VCaP (cell line): ENCODE measurements around the gene NFASC.

Experiments used
- H3K27ac ChIP-seq: fragments of 450-650 bp; 2 replicates; pipeline ENCODE4 v1.5.1; 2017
- TF ChIP-seq, protein P1 (sequence below): fragments of 450-650 bp; conservative IDR thresholded peaks from 2 replicates; pipeline ENCODE4 v1.5.1; 2017; ENCODE audit warnings: mild to moderate bottlenecking, moderate library complexity

NFASC gene

DNA sequence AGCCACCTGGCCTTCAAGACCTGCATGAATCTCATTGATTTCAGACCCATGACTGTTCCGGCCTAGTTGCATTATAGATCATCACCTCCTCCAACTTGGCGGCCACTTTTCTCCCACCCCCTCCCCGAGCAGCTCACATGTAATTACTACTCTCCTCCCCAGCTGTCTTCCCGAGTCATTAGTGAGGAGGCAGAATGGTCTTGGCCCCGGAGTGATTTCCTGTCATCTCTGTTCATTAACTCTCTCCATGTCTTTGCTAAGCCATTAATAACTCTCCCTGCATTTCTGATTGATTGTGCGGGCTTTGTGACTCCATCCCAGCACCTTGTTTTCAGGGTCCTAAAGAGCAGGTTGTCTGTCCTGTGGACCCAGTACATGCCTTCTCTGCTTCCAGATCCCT lies 96.8 kb downstream of the NFASC start:
- H3K27ac ChIP-seq: no peak overlapping the region
- TF ChIP-seq, protein P1, sequence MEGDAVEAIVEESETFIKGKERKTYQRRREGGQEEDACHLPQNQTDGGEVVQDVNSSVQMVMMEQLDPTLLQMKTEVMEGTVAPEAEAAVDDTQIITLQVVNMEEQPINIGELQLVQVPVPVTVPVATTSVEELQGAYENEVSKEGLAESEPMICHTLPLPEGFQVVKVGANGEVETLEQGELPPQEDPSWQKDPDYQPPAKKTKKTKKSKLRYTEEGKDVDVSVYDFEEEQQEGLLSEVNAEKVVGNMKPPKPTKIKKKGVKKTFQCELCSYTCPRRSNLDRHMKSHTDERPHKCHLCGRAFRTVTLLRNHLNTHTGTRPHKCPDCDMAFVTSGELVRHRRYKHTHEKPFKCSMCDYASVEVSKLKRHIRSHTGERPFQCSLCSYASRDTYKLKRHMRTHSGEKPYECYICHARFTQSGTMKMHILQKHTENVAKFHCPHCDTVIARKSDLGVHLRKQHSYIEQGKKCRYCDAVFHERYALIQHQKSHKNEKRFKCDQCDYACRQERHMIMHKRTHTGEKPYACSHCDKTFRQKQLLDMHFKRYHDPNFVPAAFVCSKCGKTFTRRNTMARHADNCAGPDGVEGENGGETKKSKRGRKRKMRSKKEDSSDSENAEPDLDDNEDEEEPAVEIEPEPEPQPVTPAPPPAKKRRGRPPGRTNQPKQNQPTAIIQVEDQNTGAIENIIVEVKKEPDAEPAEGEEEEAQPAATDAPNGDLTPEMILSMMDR: no peak

DNA sequence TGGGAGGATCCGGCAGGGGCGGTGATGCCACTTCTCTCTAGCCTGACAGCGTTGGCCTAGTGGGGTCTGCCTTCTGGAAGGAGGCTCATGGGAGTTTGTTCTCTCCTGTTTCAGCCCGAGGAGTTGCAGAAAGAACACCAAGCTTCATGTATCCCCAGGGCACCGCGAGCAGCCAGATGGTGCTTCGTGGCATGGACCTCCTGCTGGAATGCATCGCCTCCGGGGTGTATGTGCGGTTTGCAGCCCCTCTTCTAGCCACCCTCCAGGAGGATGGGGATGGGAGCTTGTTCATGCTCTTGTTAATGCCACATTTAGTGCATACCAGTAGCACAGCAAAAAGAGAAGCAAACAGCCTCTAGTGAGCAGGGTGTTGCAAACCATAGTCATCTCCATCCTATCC lies 97.5 kb downstream of the NFASC start:
- TF ChIP-seq, protein P1: no peak
- no peak overlapping the region for H3K27ac ChIP-seq

DNA sequence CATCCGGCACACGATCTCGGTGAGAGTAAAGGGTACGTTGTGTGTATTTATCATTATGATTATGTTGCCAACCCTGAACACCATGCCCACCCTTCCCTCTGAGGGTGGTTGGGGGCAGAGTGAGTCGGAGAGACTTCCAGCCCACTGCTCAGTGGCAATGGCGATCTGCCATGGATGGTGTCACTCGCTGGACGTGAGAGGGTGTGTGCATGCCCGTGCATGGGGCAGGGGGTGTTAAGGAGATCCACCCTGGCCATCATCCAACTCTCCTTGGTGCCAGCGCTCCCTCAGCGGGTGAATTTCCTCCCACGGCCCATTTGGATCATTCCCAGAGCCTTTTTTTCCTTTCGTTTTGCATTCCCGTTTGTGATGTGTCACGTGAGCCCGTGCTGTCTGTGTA lies 98.3 kb downstream of the NFASC start:
- TF ChIP-seq, protein P1: no peak
- H3K27ac ChIP-seq: no peak overlapping the region

DNA sequence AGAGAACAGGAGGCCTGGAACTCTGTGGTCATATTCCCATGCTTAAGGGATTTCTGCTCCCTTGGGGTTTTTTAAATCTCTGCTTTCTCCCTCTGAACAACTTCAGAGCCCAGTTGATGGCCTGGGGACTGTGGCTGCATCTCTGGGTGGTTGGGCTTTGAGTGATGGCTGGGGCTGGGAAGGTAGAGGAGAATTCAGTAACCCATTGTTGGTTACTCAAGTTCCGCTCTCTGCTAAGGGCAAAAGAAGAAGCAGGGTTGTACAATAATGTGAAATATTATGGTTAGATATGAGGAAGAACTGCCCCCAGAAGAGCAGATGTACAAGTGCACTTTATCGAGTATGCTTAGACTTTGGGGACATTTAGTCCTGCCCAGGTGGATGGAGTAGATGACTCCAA lies 100.3 kb downstream of the NFASC start:
- H3K27ac ChIP-seq: no peak overlapping the region
- TF ChIP-seq, protein P1: no peak

DNA sequence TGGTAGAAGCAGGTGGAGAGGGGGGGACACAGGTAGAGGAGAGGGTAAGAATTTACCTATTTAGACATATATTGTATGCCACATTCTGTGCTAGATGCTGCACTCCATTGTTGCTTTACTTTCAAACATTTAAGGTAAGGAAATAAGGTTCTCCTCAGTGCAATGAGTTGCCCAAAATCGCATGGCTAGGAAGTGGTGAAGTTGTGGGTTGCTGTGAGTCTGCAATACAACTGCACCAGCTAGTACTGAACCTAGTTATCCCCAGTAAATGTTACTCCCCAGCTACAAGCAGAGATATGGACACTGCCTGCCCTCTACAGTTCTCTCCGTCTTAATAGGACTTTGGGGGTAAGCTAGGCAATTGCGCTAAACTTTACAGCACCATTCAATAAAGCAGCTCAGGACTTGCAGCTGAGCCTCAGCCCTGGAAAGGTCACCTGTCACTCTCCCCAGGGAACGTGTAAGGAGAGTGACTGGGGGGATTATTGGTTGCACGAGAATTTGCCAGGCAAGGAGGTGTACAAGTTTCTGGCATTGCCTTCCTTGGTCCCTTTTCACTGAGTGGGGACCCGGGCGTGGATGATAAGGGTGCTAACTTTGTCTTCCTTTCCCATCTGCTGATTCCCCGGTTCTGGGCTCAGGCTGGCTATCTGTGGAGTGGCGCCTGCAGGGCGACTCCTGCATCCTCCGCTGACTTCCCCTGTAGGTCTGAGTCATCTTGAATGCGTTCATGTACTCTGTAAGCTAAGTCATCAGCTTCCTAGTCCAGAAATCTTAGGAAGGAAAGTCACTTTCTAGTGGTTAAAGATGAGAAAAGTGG lies 101.1 kb downstream of the NFASC start:
- TF ChIP-seq, protein P1: no peak
- H3K27ac ChIP-seq: no peak overlapping the region

DNA sequence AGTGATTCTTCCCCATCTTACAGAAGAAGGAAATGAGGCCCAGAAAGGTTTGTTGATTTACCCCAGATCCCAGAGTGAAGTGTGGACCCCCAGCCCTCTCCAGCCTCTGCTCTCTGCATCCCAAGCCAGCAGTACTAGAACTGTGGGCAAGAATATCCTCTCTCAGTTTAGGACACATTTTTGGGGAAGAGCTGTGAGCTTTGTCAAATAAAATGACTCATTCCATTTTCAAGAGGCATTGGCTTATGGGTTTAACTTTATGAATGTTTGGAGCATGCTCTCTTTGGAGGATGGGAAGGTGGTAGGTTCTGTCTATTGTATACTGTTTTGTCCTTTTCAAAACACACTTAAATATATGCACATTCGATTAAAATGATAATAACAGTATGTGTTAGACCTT lies 101.8 kb downstream of the NFASC start:
- TF ChIP-seq, protein P1: no peak
- no peak overlapping the region for H3K27ac ChIP-seq

DNA sequence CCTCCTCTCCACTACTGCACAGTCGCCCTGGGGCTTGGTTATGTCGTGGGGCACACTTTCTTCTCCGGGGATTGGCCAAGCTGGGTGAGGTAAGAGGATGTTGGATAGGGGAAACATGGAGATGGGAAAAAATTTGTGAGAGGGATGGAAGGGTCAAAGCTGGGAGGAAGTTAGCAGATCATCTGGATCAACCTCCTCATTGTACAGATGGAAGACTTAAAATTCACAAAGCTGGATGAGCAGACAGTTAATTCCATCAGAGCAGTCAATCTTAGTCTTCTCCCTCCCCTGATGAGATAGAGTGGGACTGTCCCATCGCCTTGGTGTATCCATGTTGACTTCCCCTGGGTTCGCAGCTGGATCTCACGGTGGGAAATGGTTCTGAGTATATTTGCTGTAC lies 102.8 kb downstream of the NFASC start:
- TF ChIP-seq, protein P1: no peak
- no peak overlapping the region for H3K27ac ChIP-seq
